Tibial artery (tissue), 4 donors: Measurements from ENCODE around the gene SLFN5.

Source experiments
- DNase-seq, 2 donors: peaks; one replicate each; pipeline ENCODE4 v3.0.0-alpha.2; 2019
- H3K27ac ChIP-seq, 2 donors: fragments of 200-600 bp; sonication (generic) in 1 of 2; 1 replicate in 1 of 2; 2 replicates in 1 of 2; pipeline ENCODE4 v1.5.1; 2018 to 2019; ENCODE audit warnings: mild to moderate bottlenecking in 1 of 2
- H3K27me3 ChIP-seq, 2 donors: fragments of 200-600 bp; sonication (generic) in 1 of 2; one replicate each; pipeline versions ENCODE4 v1.5.1 to v1.6.0; 2016 to 2019
- H3K36me3 ChIP-seq, 3 donors: fragments of 200-600 bp; sonication (generic) in 2 of 3; one replicate each; pipeline ENCODE4 v1.5.1; 2016 to 2019; ENCODE audit warnings: mild to moderate bottlenecking in 2 of 3
- H3K4me1 ChIP-seq, 4 donors: fragments of 200-600 bp; sonication (generic) in 2 of 4; 1 replicate in 3 of 4; 2 replicates in 1 of 4; pipeline ENCODE4 v1.5.1; 2016 to 2019
- H3K4me3 ChIP-seq, 2 donors: fragments of 200-600 bp; sonication (generic) in 1 of 2; 1 replicate in 1 of 2; 2 replicates in 1 of 2; pipeline ENCODE4 v1.5.1; 2018 to 2019; ENCODE audit warnings: mild to moderate bottlenecking in 2 of 2
- H3K9me3 ChIP-seq, 3 donors: fragments of 200-600 bp; sonication (generic) in 1 of 3; one replicate each; pipeline ENCODE4 v1.5.1; 2016 to 2019
- CTCF ChIP-seq, 2 experiments: fragments of 200-600 bp in 1 of 2; fragments of 450-650 bp in 1 of 2; IDR thresholded peaks; one replicate each; pipeline ENCODE4 v1.5.1; 2017 to 2019; ENCODE audit warnings: antibody characterized with exemption in 2 of 2, mild to moderate bottlenecking in 1 of 2, moderate library complexity in 1 of 2
- intact Hi-C: fragments of 100-400 bp; cut with DNase I; formaldehyde crosslinking; loops from one replicate; pipeline ENCODE4 v1.15.0; 2023; ENCODE audit warnings: low total_unique reads

The SLFN5 gene

GRCh38 chr17:35242158-35242804, 591 bp upstream of the SLFN5 start:
- peaks cover 0 to 37% (median 26%) of the 10 kb centered on the region in 4 donors for H3K4me1 ChIP-seq
- peak overlapping the region; percentile 92 to 95 for H3K27ac ChIP-seq
- H3K36me3 ChIP-seq: no peaks in the 10 kb centered on the region
- peak overlapping the region; percentile 74 to 76 for H3K4me3 ChIP-seq
- no peaks in the 10 kb centered on the region for H3K27me3 ChIP-seq
- peak; percentile 27 to 30 for TF ChIP-seq CTCF (IDR thresholded peaks at IDR 0.05)
- intact Hi-C loops: loop anchor here (5.0 to 10.0 kb wide), 2 partner anchors 100 to 323 kb away; partner anchors contain the start of genes NLE1 and SLFN14
- DNase-seq: peak; percentile 32 to 76
- H3K9me3 ChIP-seq: no peaks in the 10 kb centered on the region

GRCh38 chr17:35243561-35244340, 879 bp downstream of the SLFN5 start:
- H3K27me3 ChIP-seq: no peaks in the 10 kb centered on the region
- DNase-seq: peak; percentile 69 to 83
- no peaks in the 10 kb centered on the region for H3K36me3 ChIP-seq
- peak overlapping the region; percentile 92 to 95 for H3K27ac ChIP-seq
- H3K4me3 ChIP-seq: peak overlapping the region; percentile 74 to 76
- H3K4me1 ChIP-seq: peaks cover 0 to 37% (median 26%) of the 10 kb centered on the region in 4 donors
- TF ChIP-seq CTCF (IDR thresholded peaks at IDR 0.05): no peak
- H3K9me3 ChIP-seq: no peaks in the 10 kb centered on the region
- intact Hi-C loops: loop anchor here (5.0 to 10.0 kb wide), 2 partner anchors 101 to 321 kb away; partner anchors contain the start of genes NLE1 and SLFN14

GRCh38 chr17:35244341-35245195, 1.7 kb downstream of the SLFN5 start:
- intact Hi-C loops: loop anchor here (5.0 to 10.0 kb wide), 2 partner anchors 102 to 320 kb away; partner anchors contain the start of genes NLE1 and SLFN14
- no peaks in the 10 kb centered on the region for H3K27me3 ChIP-seq
- peaks cover 0 to 37% (median 26%) of the 10 kb centered on the region in 4 donors for H3K4me1 ChIP-seq
- H3K27ac ChIP-seq: peak overlapping the region; percentile 92 to 95
- DNase-seq: peak; percentile 85 to 92
- no peaks in the 10 kb centered on the region for H3K36me3 ChIP-seq
- TF ChIP-seq CTCF (IDR thresholded peaks at IDR 0.05): no peak
- peak overlapping the region; percentile 74 to 76 for H3K4me3 ChIP-seq
- H3K9me3 ChIP-seq: no peaks in the 10 kb centered on the region

GRCh38 chr17:35245196-35245486, 2.3 kb downstream of the SLFN5 start:
- no peaks in the 10 kb centered on the region for H3K27me3 ChIP-seq
- no peak overlapping the region for H3K27ac ChIP-seq
- TF ChIP-seq CTCF (IDR thresholded peaks at IDR 0.05): no peak
- intact Hi-C loops: loop anchor here (10.0 kb wide), 1 partner anchor 320 kb away; the partner anchor contains the start of gene SLFN14
- H3K4me3 ChIP-seq: no peak overlapping the region
- H3K36me3 ChIP-seq: no peaks in the 10 kb centered on the region
- peaks cover 0 to 37% (median 26%) of the 10 kb centered on the region in 4 donors for H3K4me1 ChIP-seq
- no peaks in the 10 kb centered on the region for H3K9me3 ChIP-seq
- no peak for DNase-seq

GRCh38 chr17:35252651-35253050, 9.8 kb downstream of the SLFN5 start:
- H3K36me3 ChIP-seq: no peaks in the 10 kb centered on the region
- intact Hi-C loops: no loop called here
- no peak for TF ChIP-seq CTCF (IDR thresholded peaks at IDR 0.05)
- H3K27ac ChIP-seq: no peak overlapping the region
- peak in 1 of 2 donors; percentile 45 for DNase-seq
- no peaks in the 10 kb centered on the region for H3K27me3 ChIP-seq
- peaks cover 0 to 29% (median 15%) of the 10 kb centered on the region in 4 donors for H3K4me1 ChIP-seq
- H3K9me3 ChIP-seq: no peaks in the 10 kb centered on the region
- H3K4me3 ChIP-seq: no peak overlapping the region
